ENCODE data around the gene RNU4-1. TPM values are rescaled to one million over a fixed set of nuclear protein-coding genes. Genes with fewer than 3 reads are reported as not detected.

The RNU4-1 gene
- total and polyA plus RNA-seq, 2 donors (not counting 3 experiments of a cell fraction or from before 2014, with no cell fraction given) = under 0.01 to 2,141 TPM

DNA sequence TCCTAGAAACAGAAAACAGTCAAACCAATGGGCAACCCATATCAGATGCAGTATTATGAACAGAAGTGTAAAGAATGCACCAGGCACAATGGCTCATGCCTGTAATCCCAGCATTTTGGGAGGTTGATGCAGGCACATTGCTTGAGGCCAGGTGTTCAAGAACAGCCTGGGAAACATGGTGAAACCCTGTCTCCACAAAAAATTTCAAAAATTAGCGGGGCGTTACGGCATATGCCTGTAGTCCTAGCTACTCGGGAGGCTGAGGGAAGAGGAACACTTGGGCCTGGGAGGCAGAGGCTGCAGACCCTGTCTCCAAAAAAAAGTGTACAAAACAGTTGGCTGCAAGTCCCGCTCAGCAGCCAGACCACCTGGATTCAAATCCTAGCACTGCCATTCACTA, 32.4 kb downstream of the RNU4-1 start:
- no peak overlapping the region for H3K9ac ChIP-seq (replicated peaks; ENCODE audit: extremely low read depth, insufficient read depth, low read length)
- no peaks in the 10 kb centered on the region for H4K20me1 ChIP-seq (replicated peaks; ENCODE audit: control insufficient read depth, extremely low read depth, insufficient read depth, low read length)
- TF ChIP-seq POLR2AphosphoS5 (IDR thresholded peaks at IDR 0.05; ENCODE audit: insufficient read depth, low read depth, low read length) (no peak), GATA2 (IDR thresholded peaks at IDR 0.05; ENCODE audit: insufficient read depth, insufficient read length, low read depth, low read length) (no peak), FOS (IDR thresholded peaks at IDR 0.05; ENCODE audit: borderline replicate concordance, insufficient read depth, low read length) (no peak), EZH2 (IDR thresholded peaks at IDR 0.05; ENCODE audit: borderline replicate concordance, low read depth, low read length, severe bottlenecking) (no peak)
- no peak overlapping the region for H2AFZ ChIP-seq (ENCODE audit: low read depth, low read length)
- ChIA-PET POLR2A (interaction anchor here (7.7 to 8.9 kb wide), 2 partner anchors 32 to 60 kb away, joined by 76 to 88 read pairs; partner anchors contain the start of gene RPLP0), CTCF (interaction anchor here (27.7 to 33.5 kb wide), 2 partner anchors 14 to 33 kb away, joined by 906 to 1402 read pairs; no protein-coding TSS in a partner anchor)
- H3K9me1 ChIP-seq (replicated peaks; ENCODE audit: control insufficient read depth, extremely low read depth, insufficient read depth, low read length) = no peaks in the 10 kb centered on the region
- intact Hi-C loops (cut with micrococcal nuclease) (no loop called here), dilution Hi-C loops (cut with MboI; ENCODE audit: extremely low pct_ligation_motif_present, low sequenced_read_pairs) (no loop called here)
- FAIRE-seq (no peak), DNase-seq (ENCODE audit: low read depth, low spot score) (no peak)
- H3K27me3 ChIP-seq (ENCODE audit: control insufficient read depth in 2 of 2, insufficient read depth in 2 of 2, low read length in 2 of 2) = no peaks in the 10 kb centered on the region
- peaks cover 91% of the 10 kb centered on the region for H3K79me2 ChIP-seq (ENCODE audit: control insufficient read depth, insufficient read depth, low read length)
- no peak overlapping the region for H3K4me3 ChIP-seq (replicated peaks in 1 of 3; ENCODE audit: insufficient read depth in 1 of 3, low read depth in 1 of 3, low read length in 3 of 3)
- H3K9me3 ChIP-seq (replicated peaks; ENCODE audit: control insufficient read depth, insufficient read depth, low read length) = no peaks in the 10 kb centered on the region
- peaks cover 73% of the 10 kb centered on the region for H3K4me1 ChIP-seq (ENCODE audit: control insufficient read depth, extremely low read depth, insufficient read depth, low read length)
- no peak overlapping the region for H3K27ac ChIP-seq (ENCODE audit: insufficient read depth, low read depth, low read length)
- peaks cover 0 to 4% of the 10 kb centered on the region in 2 experiments for H3K36me3 ChIP-seq (ENCODE audit: control insufficient read depth in 2 of 2, extremely low read depth in 1 of 2, insufficient read depth in 2 of 2, low read length in 2 of 2)
- no TSS peak for BruUV-seq (replicated peaks)
- H3K4me2 ChIP-seq (ENCODE audit: insufficient read depth, low read length) = no peak overlapping the region

GRCh38 chr12:120259418-120260202, 33.4 kb downstream of the RNU4-1 start:
- no peak for FAIRE-seq
- Histone ChIP-seq H3K27me3 (ENCODE audit: control insufficient read depth in 2 of 2, insufficient read depth in 2 of 2, low read length in 2 of 2) (no peaks in the 10 kb centered on the region), H3K9me3 (replicated peaks; ENCODE audit: control insufficient read depth, insufficient read depth, low read length) (no peaks in the 10 kb centered on the region), H3K79me2 (ENCODE audit: control insufficient read depth, insufficient read depth, low read length) (peaks cover 89% of the 10 kb centered on the region), H3K27ac (ENCODE audit: insufficient read depth, low read depth, low read length) (peak overlapping the region; percentile 14), H4K20me1 (replicated peaks; ENCODE audit: control insufficient read depth, extremely low read depth, insufficient read depth, low read length) (no peaks in the 10 kb centered on the region), H3K9ac (replicated peaks; ENCODE audit: extremely low read depth, insufficient read depth, low read length) (no peak overlapping the region), H3K4me3 (replicated peaks in 1 of 3; ENCODE audit: insufficient read depth in 1 of 3, low read depth in 1 of 3, low read length in 3 of 3) (no peak overlapping the region), H3K36me3 (ENCODE audit: control insufficient read depth in 2 of 2, extremely low read depth in 1 of 2, insufficient read depth in 2 of 2, low read length in 2 of 2) (peaks cover 0 to 4% of the 10 kb centered on the region in 2 experiments), H3K4me1 (ENCODE audit: control insufficient read depth, extremely low read depth, insufficient read depth, low read length) (peaks cover 80% of the 10 kb centered on the region), H2AFZ (ENCODE audit: low read depth, low read length) (no peak overlapping the region), H3K9me1 (replicated peaks; ENCODE audit: control insufficient read depth, extremely low read depth, insufficient read depth, low read length) (no peaks in the 10 kb centered on the region), H3K4me2 (ENCODE audit: insufficient read depth, low read length) (no peak overlapping the region)
- ChIA-PET CTCF (interaction anchor here (27.7 to 33.5 kb wide), 2 partner anchors 13 to 32 kb away, joined by 906 to 1402 read pairs; no protein-coding TSS in a partner anchor), POLR2A (no interaction called here)
- BruUV-seq (replicated peaks) = no TSS peak
- intact Hi-C loops (cut with micrococcal nuclease) = no loop called here
- TF ChIP-seq POLR2AphosphoS5 (IDR thresholded peaks at IDR 0.05; ENCODE audit: insufficient read depth, low read depth, low read length) (no peak), FOS (IDR thresholded peaks at IDR 0.05; ENCODE audit: borderline replicate concordance, insufficient read depth, low read length) (no peak), GATA2 (IDR thresholded peaks at IDR 0.05; ENCODE audit: insufficient read depth, insufficient read length, low read depth, low read length) (no peak), POLR2A (IDR thresholded peaks at IDR 0.05; ENCODE audit: low read depth, low read length) (no peak), MAX (IDR thresholded peaks at IDR 0.05; ENCODE audit: insufficient read depth, insufficient read length) (no peak), MYC (IDR thresholded peaks at IDR 0.05; ENCODE audit: low read depth, low read length) (no peak), EZH2 (IDR thresholded peaks at IDR 0.05; ENCODE audit: borderline replicate concordance, low read depth, low read length, severe bottlenecking) (no peak), JUN (IDR thresholded peaks at IDR 0.05; ENCODE audit: borderline replicate concordance, insufficient read depth, insufficient read length, low read depth) (no peak)
- TF ChIP-seq, protein P1, sequence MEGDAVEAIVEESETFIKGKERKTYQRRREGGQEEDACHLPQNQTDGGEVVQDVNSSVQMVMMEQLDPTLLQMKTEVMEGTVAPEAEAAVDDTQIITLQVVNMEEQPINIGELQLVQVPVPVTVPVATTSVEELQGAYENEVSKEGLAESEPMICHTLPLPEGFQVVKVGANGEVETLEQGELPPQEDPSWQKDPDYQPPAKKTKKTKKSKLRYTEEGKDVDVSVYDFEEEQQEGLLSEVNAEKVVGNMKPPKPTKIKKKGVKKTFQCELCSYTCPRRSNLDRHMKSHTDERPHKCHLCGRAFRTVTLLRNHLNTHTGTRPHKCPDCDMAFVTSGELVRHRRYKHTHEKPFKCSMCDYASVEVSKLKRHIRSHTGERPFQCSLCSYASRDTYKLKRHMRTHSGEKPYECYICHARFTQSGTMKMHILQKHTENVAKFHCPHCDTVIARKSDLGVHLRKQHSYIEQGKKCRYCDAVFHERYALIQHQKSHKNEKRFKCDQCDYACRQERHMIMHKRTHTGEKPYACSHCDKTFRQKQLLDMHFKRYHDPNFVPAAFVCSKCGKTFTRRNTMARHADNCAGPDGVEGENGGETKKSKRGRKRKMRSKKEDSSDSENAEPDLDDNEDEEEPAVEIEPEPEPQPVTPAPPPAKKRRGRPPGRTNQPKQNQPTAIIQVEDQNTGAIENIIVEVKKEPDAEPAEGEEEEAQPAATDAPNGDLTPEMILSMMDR (IDR thresholded peaks at IDR 0.05; ENCODE audit: extremely low read depth in 1 of 2, insufficient read depth in 1 of 2, low read depth in 1 of 2, low read length in 2 of 2) = no peak
- DNase-seq (ENCODE audit: low read depth, low spot score) = no peak
- dilution Hi-C loops (cut with MboI; ENCODE audit: extremely low pct_ligation_motif_present, low sequenced_read_pairs) = no loop called here
